ENCODE results near the gene FOXP1. TPM values are rescaled to one million over a fixed set of nuclear protein-coding genes. Genes with fewer than 3 reads are reported as not detected.

The FOXP1 gene
- total RNA-seq, 1 experiment from 2014 or later: 75.3 TPM

- H2BK5ac ChIP-seq (ENCODE audit: insufficient read length, low read length): no peak overlapping the region
- H2AFZ ChIP-seq (ENCODE audit: low read length): no peak overlapping the region
- H3K4ac ChIP-seq (ENCODE audit: low read depth, low read length): no peak overlapping the region
- no CpG with 5 or more reads among the region's 3 CpGs for WGBS (ENCODE audit: extremely low coverage, insufficient read length, low lambda C conversion rate)
- no peak overlapping the region for H4K91ac ChIP-seq (ENCODE audit: insufficient read length, low read depth, low read length)
- no peak overlapping the region for H3K27ac ChIP-seq (ENCODE audit: insufficient read length, low read depth, low read length)
- no peaks in the 10 kb centered on the region for H3K23me2 ChIP-seq (ENCODE audit: insufficient read length, low read depth, low read length, poor library complexity, severe bottlenecking)
- peaks cover 25 to 29% of the 10 kb centered on the region in 2 experiments for H3K4me1 Mint-ChIP-seq
- H3K4me1 ChIP-seq (ENCODE audit: insufficient read depth, low read length): peaks cover 5% of the 10 kb centered on the region
- H3K27ac Mint-ChIP-seq: no peak overlapping the region
- no peak overlapping the region for H3T11ph ChIP-seq (ENCODE audit: low read length)
- H2BK120ac ChIP-seq (ENCODE audit: low read depth, low read length, poor library complexity, severe bottlenecking): no peak overlapping the region
- H4K20me1 ChIP-seq (ENCODE audit: control insufficient read depth, insufficient read depth, insufficient read length): no peaks in the 10 kb centered on the region
- no peaks in the 10 kb centered on the region for H3K9me3 ChIP-seq (ENCODE audit: control insufficient read depth, low read depth, low read length)
- H3K18ac ChIP-seq (ENCODE audit: insufficient read length, low read depth, low read length): no peak overlapping the region
- H3K27me3 Mint-ChIP-seq (ENCODE audit: low read depth): no peaks in the 10 kb centered on the region
- no peak overlapping the region for H3K4me3 Mint-ChIP-seq
- no peak overlapping the region for H4K5ac ChIP-seq (ENCODE audit: insufficient read length, low read depth, low read length)
- no peak overlapping the region for H3K23ac ChIP-seq (ENCODE audit: insufficient read length, low read depth, low read length)
- H3K56ac ChIP-seq (ENCODE audit: insufficient read length, low read depth, low read length): no peak overlapping the region
- H3K9me3 Mint-ChIP-seq: no peaks in the 10 kb centered on the region
- H2BK20ac ChIP-seq (ENCODE audit: low read depth, low read length, poor library complexity, severe bottlenecking): no peak overlapping the region
- no peaks in the 10 kb centered on the region for H3K79me1 ChIP-seq (ENCODE audit: insufficient read depth, low read depth, low read length, poor library complexity, severe bottlenecking)
- H3K36me3 Mint-ChIP-seq (ENCODE audit: insufficient read depth in 1 of 3, low read depth in 3 of 3): no peaks in the 10 kb centered on the region; a peak in 1 of 7 replicates
- H3K14ac ChIP-seq (ENCODE audit: insufficient read depth, low read length): no peak overlapping the region
- no peak overlapping the region for H3K9ac ChIP-seq (ENCODE audit: extremely low read depth, insufficient read length, low read length)
- no peak overlapping the region for H4K8ac ChIP-seq (replicated peaks; ENCODE audit: insufficient read length, low read depth, low read length)
- no peak overlapping the region for H2BK15ac ChIP-seq (ENCODE audit: low read depth, low read length)
- TF ChIP-seq, protein P1, sequence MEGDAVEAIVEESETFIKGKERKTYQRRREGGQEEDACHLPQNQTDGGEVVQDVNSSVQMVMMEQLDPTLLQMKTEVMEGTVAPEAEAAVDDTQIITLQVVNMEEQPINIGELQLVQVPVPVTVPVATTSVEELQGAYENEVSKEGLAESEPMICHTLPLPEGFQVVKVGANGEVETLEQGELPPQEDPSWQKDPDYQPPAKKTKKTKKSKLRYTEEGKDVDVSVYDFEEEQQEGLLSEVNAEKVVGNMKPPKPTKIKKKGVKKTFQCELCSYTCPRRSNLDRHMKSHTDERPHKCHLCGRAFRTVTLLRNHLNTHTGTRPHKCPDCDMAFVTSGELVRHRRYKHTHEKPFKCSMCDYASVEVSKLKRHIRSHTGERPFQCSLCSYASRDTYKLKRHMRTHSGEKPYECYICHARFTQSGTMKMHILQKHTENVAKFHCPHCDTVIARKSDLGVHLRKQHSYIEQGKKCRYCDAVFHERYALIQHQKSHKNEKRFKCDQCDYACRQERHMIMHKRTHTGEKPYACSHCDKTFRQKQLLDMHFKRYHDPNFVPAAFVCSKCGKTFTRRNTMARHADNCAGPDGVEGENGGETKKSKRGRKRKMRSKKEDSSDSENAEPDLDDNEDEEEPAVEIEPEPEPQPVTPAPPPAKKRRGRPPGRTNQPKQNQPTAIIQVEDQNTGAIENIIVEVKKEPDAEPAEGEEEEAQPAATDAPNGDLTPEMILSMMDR (conservative IDR thresholded peaks at IDR 0.05): no peak
- no peak overlapping the region for H2BK12ac ChIP-seq (ENCODE audit: insufficient read length, low read depth, low read length)
- no peak overlapping the region for H3K4me2 ChIP-seq (ENCODE audit: insufficient read depth, insufficient read length, low read length)
- no peak overlapping the region for H2AK5ac ChIP-seq (ENCODE audit: insufficient read length, low read length)
- DNase-seq: no peak
- no peaks in the 10 kb centered on the region for H3K27me3 ChIP-seq (ENCODE audit: insufficient read depth, low read length)
- H3K79me2 ChIP-seq (ENCODE audit: insufficient read depth, low read length): no peaks in the 10 kb centered on the region
Measured at GRCh38 chr3:71463617-71464016, 119.9 kb downstream of the FOXP1 start.

All from H9 (cell line).